H1 (cell line): ENCODE results near the gene RAB31. TPM values are rescaled to one million over a fixed set of nuclear protein-coding genes. Genes with fewer than 3 reads are reported as not detected.

Source experiments
- BACH1 ChIP-seq: IDR thresholded peaks from 2 replicates; pipeline ENCODE4 v1.6.1; 2012; ENCODE audit warnings: low read length, improper control_type of control experiment
- CEBPB ChIP-seq: IDR thresholded peaks from 2 replicates; pipeline ENCODE4 v1.6.1; 2012; ENCODE audit warnings: low read depth, low read length
- CHD2 ChIP-seq: IDR thresholded peaks from 2 replicates; pipeline ENCODE4 v1.6.1; 2012; ENCODE audit warnings: low read length, improper control_type of control experiment
- EZH2 ChIP-seq: fragments of 200-600 bp; sonication (generic); IDR thresholded peaks from 2 replicates; pipeline ENCODE4 v1.7.1; 2012; ENCODE audit warnings: low read depth, mild to moderate bottlenecking, moderate library complexity, low read length, inconsistent platforms; ENCODE audit not compliant: severe bottlenecking
- FOSL1 ChIP-seq: IDR thresholded peaks from 2 replicates; pipeline ENCODE4 v1.6.1; 2011; ENCODE audit warnings: mild to moderate bottlenecking, low read depth, low read length, moderate library complexity; ENCODE audit not compliant: insufficient read depth
- GABPA ChIP-seq: IDR thresholded peaks from 2 replicates; pipeline ENCODE4 v1.6.1; 2011; ENCODE audit warnings: mild to moderate bottlenecking, low read length, moderate library complexity, borderline replicate concordance; ENCODE audit not compliant: insufficient read depth
- HDAC2 ChIP-seq, 2 experiments: fragments of 300-600 bp in 1 of 2; sonication (generic) in 1 of 2; IDR thresholded peaks; 2 replicates each; pipeline ENCODE4 v1.6.1; 2011 to 2012; ENCODE audit warnings: low read depth in 2 of 2, low read length in 2 of 2, mild to moderate bottlenecking in 2 of 2, moderate library complexity in 2 of 2, borderline replicate concordance in 1 of 2, inconsistent platforms in 1 of 2
- POLR2AphosphoS5 ChIP-seq: IDR thresholded peaks from 2 replicates; pipeline ENCODE4 v1.6.1; 2011; ENCODE audit warnings: low read depth, low read length
- RXRA ChIP-seq: IDR thresholded peaks from 2 replicates; pipeline ENCODE4 v1.6.1; 2011; ENCODE audit warnings: low read depth, mild to moderate bottlenecking, low read length, moderate library complexity; ENCODE audit not compliant: insufficient read depth
- SP4 ChIP-seq: IDR thresholded peaks from 2 replicates; pipeline ENCODE4 v1.6.1; 2012; ENCODE audit warnings: low read length, inconsistent platforms
- polyA plus RNA-seq, 7 experiments: library from polyadenylated mRNA; depleted of rRNA in 3 of 7; stranded (reverse) in 5 of 7; unstranded in 2 of 7; fragments of >200 nt in 5 of 7; fragments of 200-250 nt in 2 of 7; gene quantifications; 1 replicate in 5 of 7; 2 replicates in 1 of 7; 4 replicates in 1 of 7; pipeline versions ENCODE4 v1.2.1 to v1.2.3, GENCODE V29; 2011 to 2013; ENCODE audit warnings: missing spikeins in 2 of 7, mixed read lengths in 2 of 7
- total RNA-seq: library from RNA; stranded (reverse); fragmentation: NEBNext Ultra II Directional; extraction: Animal tissue kit (Norgen Biotek cat#: 25700); gene quantifications from 2 replicates; pipeline ENCODE4 v1.2.1, GENCODE V29; 2021
- TF ChIP-seq, protein P1 (sequence below): fragments of 300-600 bp; sonication (generic); IDR thresholded peaks from 2 replicates; pipeline ENCODE4 v1.7.1; 2012; ENCODE audit warnings: low read length, moderate library complexity, mild to moderate bottlenecking, inconsistent platforms; ENCODE audit not compliant: insufficient replicate concordance
- TF ChIP-seq, protein P2 (sequence below): IDR thresholded peaks from 2 replicates; pipeline ENCODE4 v1.6.1; 2012; ENCODE audit warnings: inconsistent platforms

RAB31 gene
- total and polyA plus RNA-seq, 2 of the 8 experiments (the other 6 are each of a cell fraction or from before 2014, with no cell fraction given): 15.2 to 40.9 TPM

DNA sequence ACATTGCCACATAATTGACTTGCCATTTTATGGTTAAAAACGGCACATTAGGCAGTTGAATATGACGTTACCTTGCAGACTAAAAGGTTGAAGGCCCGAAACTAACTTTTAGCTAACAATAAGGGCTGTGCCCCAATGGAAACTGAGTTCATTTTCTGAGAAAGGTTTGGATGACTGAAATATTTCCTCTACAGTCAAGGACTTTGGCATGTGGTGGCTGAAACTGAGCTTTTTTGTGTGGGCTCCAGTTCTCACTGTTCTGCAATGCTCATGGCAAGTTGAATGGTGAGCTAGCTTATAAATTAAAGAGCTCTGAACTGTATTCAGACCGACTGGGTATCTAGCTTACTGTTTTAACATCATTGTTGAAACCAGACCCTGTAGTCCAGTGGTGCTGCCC is 153.8 kb downstream of the RAB31 start (continued):
- TF ChIP-seq, protein P1, sequence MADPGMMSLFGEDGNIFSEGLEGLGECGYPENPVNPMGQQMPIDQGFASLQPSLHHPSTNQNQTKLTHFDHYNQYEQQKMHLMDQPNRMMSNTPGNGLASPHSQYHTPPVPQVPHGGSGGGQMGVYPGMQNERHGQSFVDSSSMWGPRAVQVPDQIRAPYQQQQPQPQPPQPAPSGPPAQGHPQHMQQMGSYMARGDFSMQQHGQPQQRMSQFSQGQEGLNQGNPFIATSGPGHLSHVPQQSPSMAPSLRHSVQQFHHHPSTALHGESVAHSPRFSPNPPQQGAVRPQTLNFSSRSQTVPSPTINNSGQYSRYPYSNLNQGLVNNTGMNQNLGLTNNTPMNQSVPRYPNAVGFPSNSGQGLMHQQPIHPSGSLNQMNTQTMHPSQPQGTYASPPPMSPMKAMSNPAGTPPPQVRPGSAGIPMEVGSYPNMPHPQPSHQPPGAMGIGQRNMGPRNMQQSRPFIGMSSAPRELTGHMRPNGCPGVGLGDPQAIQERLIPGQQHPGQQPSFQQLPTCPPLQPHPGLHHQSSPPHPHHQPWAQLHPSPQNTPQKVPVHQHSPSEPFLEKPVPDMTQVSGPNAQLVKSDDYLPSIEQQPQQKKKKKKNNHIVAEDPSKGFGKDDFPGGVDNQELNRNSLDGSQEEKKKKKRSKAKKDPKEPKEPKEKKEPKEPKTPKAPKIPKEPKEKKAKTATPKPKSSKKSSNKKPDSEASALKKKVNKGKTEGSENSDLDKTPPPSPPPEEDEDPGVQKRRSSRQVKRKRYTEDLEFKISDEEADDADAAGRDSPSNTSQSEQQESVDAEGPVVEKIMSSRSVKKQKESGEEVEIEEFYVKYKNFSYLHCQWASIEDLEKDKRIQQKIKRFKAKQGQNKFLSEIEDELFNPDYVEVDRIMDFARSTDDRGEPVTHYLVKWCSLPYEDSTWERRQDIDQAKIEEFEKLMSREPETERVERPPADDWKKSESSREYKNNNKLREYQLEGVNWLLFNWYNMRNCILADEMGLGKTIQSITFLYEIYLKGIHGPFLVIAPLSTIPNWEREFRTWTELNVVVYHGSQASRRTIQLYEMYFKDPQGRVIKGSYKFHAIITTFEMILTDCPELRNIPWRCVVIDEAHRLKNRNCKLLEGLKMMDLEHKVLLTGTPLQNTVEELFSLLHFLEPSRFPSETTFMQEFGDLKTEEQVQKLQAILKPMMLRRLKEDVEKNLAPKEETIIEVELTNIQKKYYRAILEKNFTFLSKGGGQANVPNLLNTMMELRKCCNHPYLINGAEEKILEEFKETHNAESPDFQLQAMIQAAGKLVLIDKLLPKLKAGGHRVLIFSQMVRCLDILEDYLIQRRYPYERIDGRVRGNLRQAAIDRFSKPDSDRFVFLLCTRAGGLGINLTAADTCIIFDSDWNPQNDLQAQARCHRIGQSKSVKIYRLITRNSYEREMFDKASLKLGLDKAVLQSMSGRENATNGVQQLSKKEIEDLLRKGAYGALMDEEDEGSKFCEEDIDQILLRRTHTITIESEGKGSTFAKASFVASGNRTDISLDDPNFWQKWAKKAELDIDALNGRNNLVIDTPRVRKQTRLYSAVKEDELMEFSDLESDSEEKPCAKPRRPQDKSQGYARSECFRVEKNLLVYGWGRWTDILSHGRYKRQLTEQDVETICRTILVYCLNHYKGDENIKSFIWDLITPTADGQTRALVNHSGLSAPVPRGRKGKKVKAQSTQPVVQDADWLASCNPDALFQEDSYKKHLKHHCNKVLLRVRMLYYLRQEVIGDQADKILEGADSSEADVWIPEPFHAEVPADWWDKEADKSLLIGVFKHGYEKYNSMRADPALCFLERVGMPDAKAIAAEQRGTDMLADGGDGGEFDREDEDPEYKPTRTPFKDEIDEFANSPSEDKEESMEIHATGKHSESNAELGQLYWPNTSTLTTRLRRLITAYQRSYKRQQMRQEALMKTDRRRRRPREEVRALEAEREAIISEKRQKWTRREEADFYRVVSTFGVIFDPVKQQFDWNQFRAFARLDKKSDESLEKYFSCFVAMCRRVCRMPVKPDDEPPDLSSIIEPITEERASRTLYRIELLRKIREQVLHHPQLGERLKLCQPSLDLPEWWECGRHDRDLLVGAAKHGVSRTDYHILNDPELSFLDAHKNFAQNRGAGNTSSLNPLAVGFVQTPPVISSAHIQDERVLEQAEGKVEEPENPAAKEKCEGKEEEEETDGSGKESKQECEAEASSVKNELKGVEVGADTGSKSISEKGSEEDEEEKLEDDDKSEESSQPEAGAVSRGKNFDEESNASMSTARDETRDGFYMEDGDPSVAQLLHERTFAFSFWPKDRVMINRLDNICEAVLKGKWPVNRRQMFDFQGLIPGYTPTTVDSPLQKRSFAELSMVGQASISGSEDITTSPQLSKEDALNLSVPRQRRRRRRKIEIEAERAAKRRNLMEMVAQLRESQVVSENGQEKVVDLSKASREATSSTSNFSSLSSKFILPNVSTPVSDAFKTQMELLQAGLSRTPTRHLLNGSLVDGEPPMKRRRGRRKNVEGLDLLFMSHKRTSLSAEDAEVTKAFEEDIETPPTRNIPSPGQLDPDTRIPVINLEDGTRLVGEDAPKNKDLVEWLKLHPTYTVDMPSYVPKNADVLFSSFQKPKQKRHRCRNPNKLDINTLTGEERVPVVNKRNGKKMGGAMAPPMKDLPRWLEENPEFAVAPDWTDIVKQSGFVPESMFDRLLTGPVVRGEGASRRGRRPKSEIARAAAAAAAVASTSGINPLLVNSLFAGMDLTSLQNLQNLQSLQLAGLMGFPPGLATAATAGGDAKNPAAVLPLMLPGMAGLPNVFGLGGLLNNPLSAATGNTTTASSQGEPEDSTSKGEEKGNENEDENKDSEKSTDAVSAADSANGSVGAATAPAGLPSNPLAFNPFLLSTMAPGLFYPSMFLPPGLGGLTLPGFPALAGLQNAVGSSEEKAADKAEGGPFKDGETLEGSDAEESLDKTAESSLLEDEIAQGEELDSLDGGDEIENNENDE: no peak
- TF ChIP-seq CEBPB (no peak), EZH2 (no peak), CHD2 (no peak), RXRA (no peak), GABPA (no peak), POLR2AphosphoS5 (no peak), BACH1 (no peak), SP4 (no peak), HDAC2 (IDR thresholded peaks at IDR 0.05; ENCODE audit: borderline replicate concordance in 1 of 2, low read depth in 2 of 2, low read length in 2 of 2) (no peak), FOSL1 (no peak)
- TF ChIP-seq, protein P2, sequence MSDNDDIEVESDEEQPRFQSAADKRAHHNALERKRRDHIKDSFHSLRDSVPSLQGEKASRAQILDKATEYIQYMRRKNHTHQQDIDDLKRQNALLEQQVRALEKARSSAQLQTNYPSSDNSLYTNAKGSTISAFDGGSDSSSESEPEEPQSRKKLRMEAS: no peak
